ENCODE measurements around the gene RBL2.

RBL2 gene

DNA sequence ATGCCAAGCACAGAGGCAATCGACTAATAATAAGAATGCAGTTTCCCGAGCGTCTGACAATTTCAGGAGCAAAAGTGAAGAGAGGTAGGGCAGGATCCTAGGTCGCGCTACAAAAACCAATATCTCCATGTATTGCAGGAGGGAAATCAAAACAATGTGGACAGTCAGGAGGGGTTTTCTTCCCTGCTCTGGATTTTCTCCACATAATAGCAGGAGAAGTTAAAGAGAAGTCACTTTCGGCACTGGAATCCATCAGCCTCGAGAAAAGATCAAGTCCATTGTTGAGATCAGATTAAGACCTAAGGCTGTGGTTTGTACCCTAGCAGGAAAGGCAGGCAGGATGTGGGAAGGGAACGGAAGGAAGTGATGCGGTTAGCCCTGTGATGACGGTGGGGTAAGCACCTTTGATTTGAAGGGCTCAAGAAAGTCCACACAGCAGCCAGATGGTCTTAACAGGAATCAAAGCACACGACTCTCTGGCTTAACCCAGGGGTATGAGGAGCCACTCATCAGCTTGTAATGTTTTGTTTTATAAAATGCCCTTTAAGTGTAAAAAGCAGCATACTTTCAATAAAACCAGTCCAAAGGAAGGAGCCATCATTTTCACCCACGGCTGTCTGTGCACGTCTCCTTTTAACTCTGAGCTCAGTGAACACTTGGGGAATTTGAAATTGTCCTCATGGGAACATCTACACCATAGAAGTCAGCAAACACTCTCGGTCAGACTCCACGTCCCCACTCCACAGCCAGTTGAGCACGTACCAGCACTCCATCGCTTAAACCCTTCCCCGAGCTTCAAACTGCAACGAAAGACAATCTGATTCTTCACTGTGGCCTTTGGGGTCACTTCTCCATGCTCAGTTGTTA lies 84.5 kb downstream of the RBL2 start:
- no peak overlapping the region for H3K4me3 ChIP-seq (replicated peaks in 1 of 2; ENCODE audit: low read depth in 2 of 2, low read length in 2 of 2)
- TF ChIP-seq, protein P1, sequence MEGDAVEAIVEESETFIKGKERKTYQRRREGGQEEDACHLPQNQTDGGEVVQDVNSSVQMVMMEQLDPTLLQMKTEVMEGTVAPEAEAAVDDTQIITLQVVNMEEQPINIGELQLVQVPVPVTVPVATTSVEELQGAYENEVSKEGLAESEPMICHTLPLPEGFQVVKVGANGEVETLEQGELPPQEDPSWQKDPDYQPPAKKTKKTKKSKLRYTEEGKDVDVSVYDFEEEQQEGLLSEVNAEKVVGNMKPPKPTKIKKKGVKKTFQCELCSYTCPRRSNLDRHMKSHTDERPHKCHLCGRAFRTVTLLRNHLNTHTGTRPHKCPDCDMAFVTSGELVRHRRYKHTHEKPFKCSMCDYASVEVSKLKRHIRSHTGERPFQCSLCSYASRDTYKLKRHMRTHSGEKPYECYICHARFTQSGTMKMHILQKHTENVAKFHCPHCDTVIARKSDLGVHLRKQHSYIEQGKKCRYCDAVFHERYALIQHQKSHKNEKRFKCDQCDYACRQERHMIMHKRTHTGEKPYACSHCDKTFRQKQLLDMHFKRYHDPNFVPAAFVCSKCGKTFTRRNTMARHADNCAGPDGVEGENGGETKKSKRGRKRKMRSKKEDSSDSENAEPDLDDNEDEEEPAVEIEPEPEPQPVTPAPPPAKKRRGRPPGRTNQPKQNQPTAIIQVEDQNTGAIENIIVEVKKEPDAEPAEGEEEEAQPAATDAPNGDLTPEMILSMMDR (IDR thresholded peaks at IDR 0.05; ENCODE audit: low read depth, low read length): no peak
- DNase-seq (ENCODE audit: low read depth in 2 of 2): peak; percentile 86 to 95

DNA sequence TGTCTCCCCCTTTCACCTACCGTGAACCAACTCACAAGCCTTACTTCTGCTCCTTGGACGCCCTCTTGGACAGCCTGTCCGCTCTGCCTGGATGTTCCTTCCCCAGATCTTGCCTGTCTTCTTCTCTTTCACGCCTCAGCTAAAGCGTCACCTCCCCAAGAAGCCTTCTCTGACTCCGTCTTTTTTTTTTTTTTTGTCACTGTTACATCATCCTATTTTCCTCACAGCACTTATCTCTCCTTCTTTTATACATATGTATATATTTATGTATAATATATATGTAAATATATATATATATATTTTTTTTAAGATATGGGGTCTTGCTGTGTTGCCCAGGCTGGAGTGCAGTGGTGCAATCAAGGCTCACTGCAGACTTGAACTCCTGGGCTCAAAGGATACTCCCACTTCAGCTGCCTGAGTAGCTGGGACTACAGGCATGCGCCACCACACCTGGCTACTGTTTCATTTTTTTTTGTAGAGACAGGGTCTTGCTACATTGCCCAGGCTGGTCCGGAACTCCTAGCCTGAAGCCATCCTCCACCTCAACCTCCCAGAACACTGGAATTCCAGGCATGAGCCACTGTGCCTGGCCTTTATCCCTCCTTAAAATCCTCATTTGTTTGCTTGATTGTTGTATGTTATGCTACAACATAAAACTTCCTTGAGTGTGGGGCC lies 85.3 kb downstream of the RBL2 start:
- no peak for DNase-seq (ENCODE audit: low read depth in 2 of 2)
- TF ChIP-seq, protein P1 (IDR thresholded peaks at IDR 0.05; ENCODE audit: low read depth, low read length): no peak
- no peak overlapping the region for H3K4me3 ChIP-seq (replicated peaks in 1 of 2; ENCODE audit: low read depth in 2 of 2, low read length in 2 of 2)

DNA sequence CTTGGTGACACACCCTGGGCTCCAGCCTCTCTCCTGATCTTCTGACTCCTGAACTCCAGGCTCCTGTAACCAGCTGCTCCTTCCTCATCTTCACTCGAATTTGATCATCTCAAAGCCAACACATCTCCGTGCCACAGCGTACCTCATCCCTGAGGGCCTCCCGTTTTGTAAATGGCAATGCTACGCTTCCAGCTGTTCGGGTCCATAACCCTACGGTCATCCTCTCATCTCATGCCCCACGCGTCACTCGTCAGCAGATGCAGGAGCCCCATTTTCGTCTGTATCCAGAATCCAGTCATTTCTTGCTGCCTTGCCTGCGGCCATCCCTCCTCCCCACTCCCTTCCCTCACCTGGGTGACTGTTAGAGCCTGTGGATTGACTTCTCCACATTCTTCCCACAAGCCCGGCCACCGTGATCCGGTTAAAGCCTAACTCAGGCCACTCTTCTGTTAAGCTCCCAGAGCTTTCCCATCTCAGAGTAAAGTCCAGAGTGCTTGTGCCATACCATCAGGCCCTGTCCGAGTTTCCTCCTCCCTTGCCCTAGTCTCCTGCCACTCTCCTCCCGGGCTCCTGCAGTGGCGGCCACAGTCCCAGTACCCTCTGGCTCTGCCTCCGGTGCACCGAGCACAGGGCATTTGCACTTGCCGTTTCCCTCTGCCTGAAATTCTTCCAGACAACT lies 89.0 kb downstream of the RBL2 start:
- TF ChIP-seq, protein P1 (IDR thresholded peaks at IDR 0.05; ENCODE audit: low read depth, low read length): no peak
- no peak overlapping the region for H3K4me3 ChIP-seq (replicated peaks in 1 of 2; ENCODE audit: low read depth in 2 of 2, low read length in 2 of 2)
- no peak for DNase-seq (ENCODE audit: low read depth in 2 of 2)

DNA sequence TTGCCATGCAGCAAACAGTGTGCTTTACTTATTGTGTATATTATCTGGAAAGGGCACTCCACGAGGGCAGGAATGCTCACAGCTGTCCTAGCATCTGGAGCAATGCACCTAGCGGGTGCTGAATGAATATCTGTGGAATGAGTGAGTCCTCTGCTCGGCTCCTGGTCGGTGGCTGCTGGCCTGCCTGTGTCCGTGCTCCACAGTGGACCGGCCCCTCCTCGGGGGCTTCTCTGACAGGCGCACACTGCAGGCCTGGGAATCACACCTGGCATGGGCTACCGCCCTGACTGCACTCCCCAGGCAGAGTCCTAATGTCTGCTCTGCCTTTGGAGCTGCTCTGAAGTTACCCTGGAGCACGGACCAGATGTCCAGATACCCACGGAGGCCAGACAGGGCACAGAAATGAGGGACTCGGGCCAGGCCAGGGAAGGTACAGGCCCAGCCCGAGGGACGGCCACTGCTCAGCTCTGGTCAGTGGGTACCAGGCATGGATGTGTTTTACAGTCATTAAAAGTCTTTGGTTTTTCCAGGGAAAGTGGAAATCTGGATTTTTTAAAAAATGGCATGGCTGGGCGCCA lies 89.8 kb downstream of the RBL2 start:
- H3K4me3 ChIP-seq (replicated peaks in 1 of 2; ENCODE audit: low read depth in 2 of 2, low read length in 2 of 2): no peak overlapping the region
- TF ChIP-seq, protein P1 (IDR thresholded peaks at IDR 0.05; ENCODE audit: low read depth, low read length): no peak
- no peak for DNase-seq (ENCODE audit: low read depth in 2 of 2)

DNA sequence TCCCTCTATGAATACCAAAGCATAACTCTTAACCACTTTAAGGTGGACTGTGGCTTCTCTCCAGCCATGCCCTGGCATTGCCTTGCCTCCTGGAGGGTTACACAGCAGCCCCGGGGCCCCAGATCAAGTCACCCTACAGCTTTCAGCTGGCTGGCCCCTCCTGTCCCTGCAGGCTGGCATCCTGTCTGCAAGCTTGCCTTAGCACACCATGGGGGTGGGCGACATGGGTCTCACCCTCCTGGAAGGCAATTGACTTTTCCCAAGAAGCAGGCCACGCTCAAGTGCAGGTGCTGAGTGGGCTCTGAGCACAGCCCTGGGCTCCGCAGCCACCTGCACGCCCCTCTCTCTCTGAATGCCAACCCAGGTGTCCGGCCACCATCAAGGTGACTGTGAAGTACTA lies 94.5 kb downstream of the RBL2 start:
- TF ChIP-seq, protein P1 (IDR thresholded peaks at IDR 0.05; ENCODE audit: low read depth, low read length): no peak
- H3K4me3 ChIP-seq (replicated peaks in 1 of 2; ENCODE audit: low read depth in 2 of 2, low read length in 2 of 2): no peak overlapping the region
- DNase-seq (ENCODE audit: low read depth in 2 of 2): no peak

DNA sequence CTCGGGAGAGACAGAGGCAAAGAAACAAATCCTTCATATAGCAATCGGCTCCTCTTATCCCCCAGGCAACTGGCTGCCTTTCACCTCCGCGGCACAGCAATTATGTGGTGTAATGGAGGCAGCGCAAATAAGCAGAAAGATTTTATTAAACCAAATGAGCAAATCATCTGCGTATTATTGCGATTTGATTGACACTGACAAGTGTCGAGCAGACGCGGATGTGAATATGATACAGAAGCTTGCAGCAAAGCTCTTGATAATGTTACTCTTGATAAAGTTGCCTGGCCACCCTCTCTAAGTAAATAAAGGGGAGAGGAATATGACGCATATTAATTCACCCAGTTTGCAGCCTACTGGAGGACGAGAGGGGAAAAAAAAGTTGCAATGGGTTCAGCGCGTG lies 95.2 kb downstream of the RBL2 start:
- no peak for DNase-seq (ENCODE audit: low read depth in 2 of 2)
- TF ChIP-seq, protein P1 (IDR thresholded peaks at IDR 0.05; ENCODE audit: low read depth, low read length): no peak
- no peak overlapping the region for H3K4me3 ChIP-seq (replicated peaks in 1 of 2; ENCODE audit: low read depth in 2 of 2, low read length in 2 of 2)

Measured in cardiac fibroblast (primary cell).